ENCODE measurements around the gene PTGES3L. TPM values are rescaled to one million over a fixed set of nuclear protein-coding genes. Genes with fewer than 3 reads are reported as not detected.

The PTGES3L gene
- total RNA-seq (2014; rRNA removed; shearing (Covaris generic)) (2.3 and 7.7 TPM in 2 replicates), polyA plus RNA-seq (2016; fragmentation: Nextera tagmentation; extraction: Ambion mirVana) (2.0 and 2.5 TPM in 2 replicates)
- long read RNA-seq, partial matches to known transcripts, result 0 of 1 reads
- long read RNA-seq, other reads (novel, unspliced or antisense), result 0 of 1 reads

GRCh38 chr17:42979511-42980273 is at the start of gene PTGES3L:
PTGES3L (minus strand) TSS chr17:42980080; CDS start chr17:42980053, 27 bp downstream.
- H3K27me3 ChIP-seq (ENCODE audit: insufficient read depth), result no peaks in the 10 kb centered on the region
- peaks cover 16% of the 10 kb centered on the region for H3K4me1 ChIP-seq (ENCODE audit: insufficient read depth)
- no peaks in the 10 kb centered on the region for H3K9me2 ChIP-seq (ENCODE audit: insufficient read depth)
- peak within 1 kb of the TSS; percentile 96 for H3K4me2 ChIP-seq
- peaks cover 33% of the 10 kb centered on the region for H3K79me2 ChIP-seq (replicated peaks; ENCODE audit: insufficient read depth)
- Mint-ChIP-seq H3K4me1 (peaks cover 17% of the 10 kb centered on the region), H3K36me3 (ENCODE audit: low read depth) (peaks cover 6% of the 10 kb centered on the region; the same call in 2 of the 3 replicates), H3K27me3 (ENCODE audit: insufficient read depth, low read depth, poor library complexity) (peaks cover 18% of the 10 kb centered on the region), H3K27ac (peak within 1 kb of the TSS; percentile 95), H3K9me3 (no peaks in the 10 kb centered on the region; the same call in 2 of the 3 replicates), H3K4me3 (peak within 1 kb of the TSS; percentile 96)
- peak within 1 kb of the TSS; percentile 96 for H3K27ac ChIP-seq (ENCODE audit: low read depth)
- H4K20me1 ChIP-seq (replicated peaks; ENCODE audit: insufficient read depth), result 0 out of 2 replicates have a peak, but pooled peaks cover 4% of the 10 kb centered on the region
- peak within 1 kb of the TSS; percentile 100 for H2AFZ ChIP-seq
- H3K36me3 ChIP-seq (ENCODE audit: insufficient read depth), result no peaks in the 10 kb centered on the region
- peak within 1 kb of the TSS; percentile 92 for H3K4me3 ChIP-seq
- peaks cover 9% of the 10 kb centered on the region; the same call in 1 of the 2 replicates for H3F3A ChIP-seq (replicated peaks; ENCODE audit: low read depth)
- peak; percentile 84 for DNase-seq (ENCODE audit: low spot score)
- peak; percentile 78 for ATAC-seq
- TF ChIP-seq NANOG (IDR thresholded peaks at IDR 0.05; ENCODE audit: borderline replicate concordance) (no peak), JUNB (IDR thresholded peaks at IDR 0.05; ENCODE audit: unreplicated experiment) (no peak), ZNF462 (CRISPR knock-in tag; IDR thresholded peaks at IDR 0.05) (no peak), STAT1 (IDR thresholded peaks at IDR 0.05; ENCODE audit: unreplicated experiment) (no peak), POLR2AphosphoS5 (IDR thresholded peaks at IDR 0.05; ENCODE audit: low read depth) (no peak), EZH2 (IDR thresholded peaks at IDR 0.05; ENCODE audit: low read depth, unreplicated experiment) (no peak), ETS1 (IDR thresholded peaks at IDR 0.05) (no peak), ZNF331 (CRISPR knock-in tag; IDR thresholded peaks at IDR 0.05; ENCODE audit: low read depth) (no peak), CREB1 (CRISPR knock-in tag; IDR thresholded peaks at IDR 0.05; ENCODE audit: low read depth) (no peak)
